GM12878 (cell line): ENCODE results near the gene ARHGAP19. TPM values are rescaled to one million over a fixed set of nuclear protein-coding genes. Genes with fewer than 3 reads are reported as not detected.

ENCODE experiments used
- ATAC-seq: fragments of 200-7000 bp; cut with Tn5 transposase; 3 replicates; pipeline ENCODE4 v1.9.1; 2020; ENCODE audit warnings: mild to moderate bottlenecking, moderate library complexity
- BruUV-seq: library from RNA; stranded (reverse); fragments of 400-500 nt; replicated peaks from 2 replicates; lab custom pipeline; 2021; lab: Mats Ljungman, UMichigan
- CTCF ChIA-PET: fragments of 300-600 bp; sonication (Branson Sonifier 250); formaldehyde crosslinking; extraction: SDS; loops from one replicate; lab custom pipeline; 2021; ENCODE audit warnings: inconsistent platforms; lab: Yijun Ruan, JAX
- POLR2A ChIA-PET: fragments of 350-600 bp; formaldehyde crosslinking; extraction: SDS; loops from one replicate; lab custom pipeline; 2021; ENCODE audit warnings: inconsistent platforms; lab: Charles Lee
- RAD21 ChIA-PET: fragments of 300-600 bp; sonication (Branson Sonifier 250); formaldehyde crosslinking; loops from one replicate; lab custom pipeline; 2023; ENCODE audit warnings: antibody characterized with exemption; ENCODE audit not compliant: unreplicated experiment; lab: Charles Lee
- SMC1A ChIA-PET: fragments of 300-600 bp; sonication (Branson Sonifier 250); formaldehyde crosslinking; loops from one replicate; lab custom pipeline; 2023; ENCODE audit not compliant: unreplicated experiment, uncharacterized antibody; lab: Charles Lee
- DNase-seq: peaks from one replicate; pipeline ENCODE4 v3.0.0-alpha.2; 2011; ENCODE audit warnings: low read depth, low spot score
- FAIRE-seq: peaks from 3 replicates; lab custom pipeline; 2011; peaks lifted over from hg19 to GRCh38; lab: Jason Lieb, UNC
- H2AFZ ChIP-seq: 2 replicates; pipeline ENCODE4 v1.6.0; 2011; ENCODE audit warnings: low read depth, low read length, control low read depth; ENCODE audit not compliant: control insufficient read depth
- H3K27ac ChIP-seq: 2 replicates; pipeline ENCODE4 v1.5.1; 2011; ENCODE audit warnings: control low read depth; ENCODE audit not compliant: control insufficient read depth, insufficient read depth
- H3K27me3 ChIP-seq, 2 experiments: replicated peaks in 1 of 2; 2 replicates each; pipeline versions ENCODE4 v1.6.0 to v1.6.1; 2011; ENCODE audit warnings: low read length in 1 of 2; ENCODE audit not compliant: control insufficient read depth in 2 of 2, insufficient read depth in 2 of 2
- H3K36me3 ChIP-seq, 2 experiments: 2 replicates each; pipeline ENCODE4 v1.5.1; 2011; ENCODE audit warnings: low read length in 1 of 2; ENCODE audit not compliant: control insufficient read depth in 2 of 2, insufficient read depth in 2 of 2
- H3K4me1 ChIP-seq: 2 replicates; pipeline ENCODE4 v1.6.1; 2011; ENCODE audit warnings: mild to moderate bottlenecking, low read length, moderate library complexity, mixed read lengths; ENCODE audit not compliant: control insufficient read depth, insufficient read depth
- H3K4me2 ChIP-seq: 2 replicates; pipeline ENCODE4 v1.6.0; 2011; ENCODE audit warnings: control low read depth; ENCODE audit not compliant: control insufficient read depth, insufficient read depth
- H3K4me3 ChIP-seq: fragments of 200-600 bp; sonication (generic); 2 replicates; pipeline ENCODE4 v1.5.1; 2016
- H3K79me2 ChIP-seq: 2 replicates; pipeline ENCODE4 v1.6.0; 2011; ENCODE audit warnings: low read length; ENCODE audit not compliant: control insufficient read depth, insufficient read depth
- H3K9ac ChIP-seq: 2 replicates; pipeline ENCODE4 v1.8.0; 2011; ENCODE audit warnings: low read length, control low read depth, mixed read lengths; ENCODE audit not compliant: control insufficient read depth, insufficient read depth
- H3K9me3 ChIP-seq: replicated peaks from 3 replicates; pipeline ENCODE4 v1.5.1; 2011; ENCODE audit warnings: mild to moderate bottlenecking, low read length; ENCODE audit not compliant: control insufficient read depth, insufficient read depth
- H4K20me1 ChIP-seq: 2 replicates; pipeline ENCODE4 v1.6.0; 2011; ENCODE audit not compliant: control insufficient read depth, insufficient read depth
- CTCF ChIP-seq, 3 experiments: IDR thresholded peaks in 2 of 3; conservative IDR thresholded peaks in 1 of 3; 2 replicates each; pipeline ENCODE4 v1.5.1; 2011; ENCODE audit warnings: low read depth in 3 of 3, low read length in 3 of 3, mild to moderate bottlenecking in 3 of 3, control low read depth in 2 of 3, moderate library complexity in 2 of 3, inconsistent platforms in 1 of 3, mixed read lengths in 1 of 3; ENCODE audit not compliant: control insufficient read depth in 2 of 3, insufficient read depth in 1 of 3; ENCODE audit errors: extremely low read depth in 1 of 3
- SIX5 ChIP-seq: IDR thresholded peaks from 2 replicates; pipeline ENCODE4 v1.6.1; 2011; ENCODE audit warnings: mild to moderate bottlenecking, low read depth, low read length, moderate library complexity; ENCODE audit not compliant: severe bottlenecking
- TCF7 ChIP-seq: IDR thresholded peaks from 2 replicates; pipeline ENCODE4 v1.6.1; 2014; ENCODE audit warnings: antibody characterized with exemption, borderline replicate concordance
- USF2 ChIP-seq: IDR thresholded peaks from 2 replicates; pipeline ENCODE4 v1.6.1; 2011; ENCODE audit warnings: low read depth, low read length, improper control_type of control experiment, borderline replicate concordance
- ZNF384 ChIP-seq: IDR thresholded peaks from 2 replicates; pipeline ENCODE4 v1.6.1; 2012; ENCODE audit warnings: low read depth, mild to moderate bottlenecking, low read length, improper control_type of control experiment, borderline replicate concordance
- WGBS: methylation state at CpG from one replicate; pipeline ENCODE4 v1.1.6; 2016; ENCODE audit warnings: low lambda C conversion rate; ENCODE audit not compliant: insufficient replicate concordance, insufficient coverage; ENCODE audit errors: missing lambda C conversion rate; 5-methylcytosine and 5-hydroxymethylcytosine counted together
- in situ Hi-C: fragments of 300-500 bp; cut with MboI; formaldehyde crosslinking; loops from 9 replicates; pipeline ENCODE4 v1.14.3; 2018; ENCODE audit warnings: mixed read lengths
- intact Hi-C: fragments of 100-400 bp; cut with micrococcal nuclease; formaldehyde crosslinking; loops from one replicate; pipeline ENCODE4 v1.14.2; 2022; ENCODE audit not compliant: unreplicated experiment
- polyA plus RNA-seq, 11 experiments: library from polyadenylated mRNA; depleted of rRNA in 4 of 11; unstranded in 6 of 11; stranded (reverse) in 5 of 11; fragments of >200 nt; fragmentation: Nextera tagmentation in 4 of 11; fragmentation: Illumina TruSeq in 1 of 11; extraction: Ambion mirVana in 4 of 11; extraction: Trizol in 1 of 11; gene quantifications; 1 replicate in 1 of 11; 2 replicates in 10 of 11; pipeline versions ENCODE4 v1.2.1 to v1.2.3, GENCODE V29; 2011 to 2016; ENCODE audit warnings: inconsistent platforms in 2 of 11, missing spikeins in 2 of 11, low read depth in 1 of 11
- total RNA-seq, 4 experiments: library from RNA; depleted of rRNA in 3 of 4; stranded (reverse); fragments of >200 nt in 3 of 4; fragmentation: Illumina TruSeq in 1 of 4; extraction: Trizol in 1 of 4; gene quantifications; 2 replicates each; pipeline versions ENCODE4 v1.2.1 to v1.2.3, GENCODE V29; 2013 to 2021

ARHGAP19 gene
- total and polyA plus RNA-seq, 10 of the 15 experiments (the other 5 are each of a cell fraction or from before 2014, with no cell fraction given): 13.3 to 40.7 (median 22.6) TPM

GRCh38 chr10:97333601-97334369 lies 41.3 kb upstream of the ARHGAP19 start (continued):
- no peak for TF ChIP-seq ZNF384
- TF ChIP-seq, all 136 proteins: peak for 9

GRCh38 chr10:97333351-97333600 lies 40.8 kb upstream of the ARHGAP19 start:
- POLR2A ChIA-PET: interaction anchor here (0.6 to 1.8 kb wide), 5 partner anchors 13 to 54 kb away, joined by 3 to 5 read pairs (median 4); partner anchors contain the start of genes ARHGAP19 and FRAT1
- peak overlapping the region; percentile 62 for H2AFZ ChIP-seq
- DNase-seq (no peak), FAIRE-seq (no peak), ATAC-seq (peak; percentile 32)
- H4K20me1 ChIP-seq: no peaks in the 10 kb centered on the region; the same call in 1 of the 2 replicates
- H3K36me3 ChIP-seq: no peaks in the 10 kb centered on the region
- WGBS: 2% methylated on average over 7 of the region's 7 CpGs
- peak overlapping the region; percentile 88 for H3K4me2 ChIP-seq
- in situ Hi-C loops (no loop called here), intact Hi-C loops (loop anchor here (5.0 kb wide), 1 partner anchor 41 kb away; the partner anchor contains the start of gene ARHGAP19)
- BruUV-seq: no TSS peak
- CTCF ChIA-PET: interaction anchor here (0.8 to 4.0 kb wide), 10 partner anchors 8 to 309 kb away, joined by 3 to 29 read pairs (median 4); no protein-coding TSS in a partner anchor
- TF ChIP-seq USF2 (no peak), CTCF (IDR thresholded peaks at IDR 0.05 in 2 of 3, conservative IDR thresholded peaks at IDR 0.05 in 1 of 3; ENCODE audit: control insufficient read depth in 2 of 3, extremely low read depth in 1 of 3, insufficient read depth in 1 of 3, low read depth in 3 of 3, low read length in 3 of 3) (peak in 2 of 3 experiments; percentile 17 to 23; a peak in 1 of 6 replicates), SIX5 (no peak), TCF7 (no peak)
- peaks cover 10% of the 10 kb centered on the region for H3K4me1 ChIP-seq
- SMC1A ChIA-PET: interaction anchor here (0.7 to 3.4 kb wide), 8 partner anchors 9 to 69 kb away, joined by 3 to 17 read pairs (median 3); no protein-coding TSS in a partner anchor
- RAD21 ChIA-PET: interaction anchor here (1.2 to 2.9 kb wide), 2 partner anchors 11 to 55 kb away, joined by 3 to 14 read pairs; no protein-coding TSS in a partner anchor
- H3K79me2 ChIP-seq: no peaks in the 10 kb centered on the region
- peak overlapping the region; percentile 47 for H3K9ac ChIP-seq
- peaks cover 0 to 9% of the 10 kb centered on the region in 2 experiments; a peak in 1 of 4 replicates for H3K27me3 ChIP-seq
- peak overlapping the region; percentile 89 for H3K4me3 ChIP-seq
- no peak overlapping the region for H3K27ac ChIP-seq
- no peaks in the 10 kb centered on the region for H3K9me3 ChIP-seq
